SU-DHL-6 (cell line): ENCODE results near the gene GOLPH3.

ENCODE experiments used
- H2AFZ ChIP-seq: fragments of 200-600 bp; sonication (generic); 2 replicates; pipeline ENCODE4 v1.6.1; 2014; ENCODE audit warnings: low read depth, mild to moderate bottlenecking, moderate library complexity, mixed read lengths, antibody characterized with exemption, low read length; ENCODE audit not compliant: severe bottlenecking
- H3F3A ChIP-seq: fragments of 200-600 bp; shearing (Covaris generic); 2 replicates; pipeline ENCODE4 v1.6.0; 2016; ENCODE audit warnings: antibody characterized with exemption, mild to moderate bottlenecking; ENCODE audit not compliant: insufficient read depth
- H3K27ac ChIP-seq: fragments of 200-600 bp; sonication (generic); 2 replicates; pipeline ENCODE4 v1.5.1; 2016; ENCODE audit warnings: low read depth, mild to moderate bottlenecking, low read length, moderate library complexity, mixed read lengths
- H3K27me3 ChIP-seq: fragments of 200-600 bp; sonication (generic), shearing (Covaris generic); 2 replicates; pipeline ENCODE4 v1.6.0; 2014; ENCODE audit warnings: mild to moderate bottlenecking, low read length
- H3K36me3 ChIP-seq: fragments of 200-600 bp; sonication (generic); 2 replicates; pipeline ENCODE4 v1.6.1; 2014; ENCODE audit warnings: mild to moderate bottlenecking, low read length, mixed read lengths
- H3K4me2 ChIP-seq: fragments of 300-600, 200-600 bp; shearing (Covaris generic), sonication (generic); 2 replicates; pipeline ENCODE4 v1.6.0; 2014; ENCODE audit warnings: low read length, low read depth, mild to moderate bottlenecking; ENCODE audit not compliant: poor library complexity, severe bottlenecking
- H3K4me3 ChIP-seq: fragments of 200-600 bp; sonication (generic); 2 replicates; pipeline ENCODE4 v1.5.1; 2014; ENCODE audit warnings: antibody characterized with exemption, low read length, mild to moderate bottlenecking, mixed read lengths; ENCODE audit not compliant: insufficient read depth, poor library complexity, severe bottlenecking
- H3K79me2 ChIP-seq: fragments of 200-600 bp; sonication (generic); 2 replicates; pipeline ENCODE4 v1.6.1; 2014; ENCODE audit warnings: mild to moderate bottlenecking, low read length, moderate library complexity; ENCODE audit not compliant: insufficient read depth
- H3K9ac ChIP-seq: fragments of 200-600 bp; sonication (generic); 2 replicates; pipeline ENCODE4 v1.7.0; 2014; ENCODE audit warnings: mild to moderate bottlenecking, low read length
- H3K9me2 ChIP-seq: fragments of 200-600 bp; sonication (generic); replicated peaks from 2 replicates; pipeline ENCODE4 v1.6.1; 2014; ENCODE audit warnings: low read length; ENCODE audit not compliant: insufficient read depth
- H3K9me3 ChIP-seq: fragments of 200-600 bp; sonication (generic); 2 replicates; pipeline ENCODE4 v1.6.1; 2014; ENCODE audit warnings: low read length, mixed read lengths; ENCODE audit not compliant: insufficient read depth
- H4K20me1 ChIP-seq: fragments of 200-600 bp; sonication (generic); 2 replicates; pipeline ENCODE4 v1.6.1; 2014; ENCODE audit warnings: low read depth, mild to moderate bottlenecking, antibody characterized with exemption, low read length, moderate library complexity, mixed read lengths
- EZH2phosphoT487 ChIP-seq: fragments of 200-600 bp; sonication (generic), shearing (Covaris generic); conservative IDR thresholded peaks from 2 replicates; pipeline ENCODE4 v1.6.1; 2018; ENCODE audit warnings: mild to moderate bottlenecking, antibody characterized with exemption, low read length, moderate library complexity, mixed read lengths
- TF ChIP-seq, protein P1 (sequence below): fragments of 200-600 bp; sonication (generic); IDR thresholded peaks from one replicate; pipeline ENCODE4 v1.5.1; 2017; ENCODE audit warnings: antibody characterized with exemption, mild to moderate bottlenecking, low read length, moderate library complexity; ENCODE audit not compliant: insufficient read depth, poor library complexity, severe bottlenecking

The GOLPH3 gene

DNA sequence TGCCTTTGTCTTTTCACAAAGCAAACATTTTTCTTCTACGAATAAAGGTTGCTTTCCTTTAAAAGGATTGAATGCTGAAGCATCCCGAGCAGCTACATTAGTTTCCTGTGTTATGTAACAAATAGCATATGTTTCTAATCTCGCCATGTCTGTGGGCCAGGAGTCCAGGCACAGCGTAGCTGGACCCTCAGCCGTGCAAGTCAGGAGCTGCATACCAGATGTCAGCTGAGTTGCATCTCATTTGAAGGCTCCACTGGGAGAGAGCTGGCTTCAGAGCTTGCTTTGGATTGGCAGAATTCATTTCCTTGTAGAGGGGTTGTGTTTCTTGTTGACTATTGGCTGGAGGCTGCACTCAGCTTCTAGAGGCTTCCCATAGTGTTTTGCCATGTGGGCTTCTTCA is 16.0 kb upstream of the GOLPH3 start:
- TF ChIP-seq EZH2phosphoT487 = no peak
- Histone ChIP-seq H3K4me2 (no peak overlapping the region), H3K9me3 (peaks cover 7% of the 10 kb centered on the region; the same call in 1 of the 2 replicates), H4K20me1 (no peaks in the 10 kb centered on the region), H3K79me2 (no peaks in the 10 kb centered on the region), H3K9ac (no peak overlapping the region), H3K27me3 (no peaks in the 10 kb centered on the region), H3F3A (no peaks in the 10 kb centered on the region), H3K9me2 (no peaks in the 10 kb centered on the region), H3K27ac (no peak overlapping the region), H2AFZ (no peak overlapping the region), H3K4me3 (no peak overlapping the region), H3K36me3 (0 out of 2 replicates have a peak, but pooled peaks cover 2% of the 10 kb centered on the region)

GRCh38 chr5:32187675-32188074 is 13.6 kb upstream of the GOLPH3 start:
- Histone ChIP-seq H3K36me3 (0 out of 2 replicates have a peak, but pooled peaks cover 2% of the 10 kb centered on the region), H3K27me3 (no peaks in the 10 kb centered on the region), H3K79me2 (no peaks in the 10 kb centered on the region), H3K9me2 (no peaks in the 10 kb centered on the region), H3K9ac (no peak overlapping the region), H3K27ac (no peak overlapping the region), H3K9me3 (peaks cover 7% of the 10 kb centered on the region; the same call in 1 of the 2 replicates), H3K4me2 (no peak overlapping the region), H3F3A (no peaks in the 10 kb centered on the region), H2AFZ (no peak overlapping the region), H4K20me1 (no peaks in the 10 kb centered on the region), H3K4me3 (no peak overlapping the region)
- TF ChIP-seq EZH2phosphoT487 = no peak
- TF ChIP-seq, protein P1, sequence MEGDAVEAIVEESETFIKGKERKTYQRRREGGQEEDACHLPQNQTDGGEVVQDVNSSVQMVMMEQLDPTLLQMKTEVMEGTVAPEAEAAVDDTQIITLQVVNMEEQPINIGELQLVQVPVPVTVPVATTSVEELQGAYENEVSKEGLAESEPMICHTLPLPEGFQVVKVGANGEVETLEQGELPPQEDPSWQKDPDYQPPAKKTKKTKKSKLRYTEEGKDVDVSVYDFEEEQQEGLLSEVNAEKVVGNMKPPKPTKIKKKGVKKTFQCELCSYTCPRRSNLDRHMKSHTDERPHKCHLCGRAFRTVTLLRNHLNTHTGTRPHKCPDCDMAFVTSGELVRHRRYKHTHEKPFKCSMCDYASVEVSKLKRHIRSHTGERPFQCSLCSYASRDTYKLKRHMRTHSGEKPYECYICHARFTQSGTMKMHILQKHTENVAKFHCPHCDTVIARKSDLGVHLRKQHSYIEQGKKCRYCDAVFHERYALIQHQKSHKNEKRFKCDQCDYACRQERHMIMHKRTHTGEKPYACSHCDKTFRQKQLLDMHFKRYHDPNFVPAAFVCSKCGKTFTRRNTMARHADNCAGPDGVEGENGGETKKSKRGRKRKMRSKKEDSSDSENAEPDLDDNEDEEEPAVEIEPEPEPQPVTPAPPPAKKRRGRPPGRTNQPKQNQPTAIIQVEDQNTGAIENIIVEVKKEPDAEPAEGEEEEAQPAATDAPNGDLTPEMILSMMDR = no peak

- no peak for TF ChIP-seq EZH2phosphoT487
- TF ChIP-seq, protein P1 = no peak
- H3K4me3 ChIP-seq = no peak overlapping the region
- no peak overlapping the region for H2AFZ ChIP-seq
- no peaks in the 10 kb centered on the region for H3K27me3 ChIP-seq
- H3K79me2 ChIP-seq = no peaks in the 10 kb centered on the region
- no peak overlapping the region for H3K27ac ChIP-seq
- H3F3A ChIP-seq = no peaks in the 10 kb centered on the region
- H3K9me3 ChIP-seq = peaks cover 3% of the 10 kb centered on the region; the same call in 1 of the 2 replicates
- H3K9ac ChIP-seq = no peak overlapping the region
- no peaks in the 10 kb centered on the region for H3K9me2 ChIP-seq
- no peaks in the 10 kb centered on the region for H4K20me1 ChIP-seq
- H3K4me2 ChIP-seq = no peak overlapping the region
- H3K36me3 ChIP-seq = 0 out of 2 replicates have a peak, but pooled peaks cover 1% of the 10 kb centered on the region
These were observed 8.4 kb upstream of the GOLPH3 start for GRCh38 chr5:32182463-32183063.
